H4 (cell line): ENCODE measurements around the gene LCN1. TPM values are rescaled to one million over a fixed set of nuclear protein-coding genes. Genes with fewer than 3 reads are reported as not detected.

Source experiments
- DNase-seq: peaks from one replicate; pipeline ENCODE4 v3.0.0-alpha.2; 2015; ENCODE audit warnings: low spot score
- total RNA-seq: library from RNA; depleted of rRNA; stranded (reverse); fragments of >200 nt; shearing (Covaris generic); gene quantifications from 2 replicates; pipeline ENCODE4 v1.2.3, GENCODE V29; 2014; rRNA removed

Gene LCN1
- total RNA-seq, 1 experiment from 2014 or later, result not detected

GRCh38 chr9:135566552-135566951 is 45.3 kb downstream of the LCN1 start:
- DNase-seq, result no peak

GRCh38 chr9:135567311-135567710 is 46.1 kb downstream of the LCN1 start:
- no peak for DNase-seq

DNA sequence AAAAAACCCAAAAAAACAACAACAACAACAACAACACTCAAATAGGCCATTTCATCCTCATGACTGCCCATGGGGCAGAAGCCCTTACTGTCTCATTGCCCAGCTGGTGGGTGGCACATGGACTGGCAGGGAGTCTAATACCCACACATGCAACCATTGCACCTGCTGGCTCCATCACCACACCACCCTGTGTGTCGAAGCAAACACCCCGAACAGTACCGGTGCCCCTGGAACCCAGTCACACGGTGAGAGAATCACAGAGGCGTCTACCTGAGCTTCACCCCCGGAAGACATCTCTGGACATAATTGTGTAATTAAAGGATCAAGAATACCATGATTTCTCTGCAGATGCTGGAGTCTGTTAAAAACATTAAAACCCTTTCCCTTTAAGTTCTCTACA is 46.8 kb downstream of the LCN1 start:
- DNase-seq, result no peak

- no peak for DNase-seq
These were observed 49.2 kb downstream of the LCN1 start for GRCh38 chr9:135570456-135570855.

- no peak for DNase-seq
These were observed 51.0 kb downstream of the LCN1 start for GRCh38 chr9:135572233-135572632.

DNA sequence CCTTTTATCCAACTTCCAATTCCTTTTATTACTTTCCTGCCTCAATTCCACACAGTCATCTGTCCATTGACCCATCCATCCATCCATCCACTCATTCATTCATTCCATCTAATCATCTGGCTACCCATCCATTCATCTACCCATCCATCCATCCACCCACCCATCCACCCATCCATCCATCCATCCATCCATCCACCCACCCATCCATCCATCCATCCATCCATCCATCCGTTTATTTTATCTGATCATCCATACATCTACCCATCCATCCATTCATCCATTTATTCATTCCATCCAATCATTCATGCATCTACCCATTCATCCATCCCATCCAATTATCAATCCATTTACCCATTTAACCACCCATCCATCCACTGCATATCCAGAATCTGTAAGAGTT is 51.9 kb downstream of the LCN1 start:
- DNase-seq, result no peak

DNA sequence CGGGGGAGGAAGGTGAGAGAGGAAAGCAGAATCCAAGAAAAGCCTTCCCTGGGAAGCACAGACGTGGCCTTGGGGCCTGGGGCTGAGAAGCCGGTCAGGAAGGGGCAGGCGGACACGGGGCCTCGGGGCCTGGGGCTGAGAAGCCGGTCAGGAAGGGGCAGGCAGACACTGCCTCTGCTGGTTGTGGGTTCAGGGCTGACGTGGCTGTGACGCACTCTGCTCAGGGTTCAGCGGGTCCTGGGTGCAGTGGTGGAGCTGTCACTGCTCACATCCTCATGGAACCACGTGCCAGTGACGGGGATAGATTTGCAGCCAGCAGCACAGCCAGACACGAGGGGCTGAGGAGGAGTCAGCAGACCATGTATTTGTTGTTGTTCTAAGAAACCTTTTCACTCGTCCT is 53.1 kb downstream of the LCN1 start:
- DNase-seq, result no peak

DNA sequence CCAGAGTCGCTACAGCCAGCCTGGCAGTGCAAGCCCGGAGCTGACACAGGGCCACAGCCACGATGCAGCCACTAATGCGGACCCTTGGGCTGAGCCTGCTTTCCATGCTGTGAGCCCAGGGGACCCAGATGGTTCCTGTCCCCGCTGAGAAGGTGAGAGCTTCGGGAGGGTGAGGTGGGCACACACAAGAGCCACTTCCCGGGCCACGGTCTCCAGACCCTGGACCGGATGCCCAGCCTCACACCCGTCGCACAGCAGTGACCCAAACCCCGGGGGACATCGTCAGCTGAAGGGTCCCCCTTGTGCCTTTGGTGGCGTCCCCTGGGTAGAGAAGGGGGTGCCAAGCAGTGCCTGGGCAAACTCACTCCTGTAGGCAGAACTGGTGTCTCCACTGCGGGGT is 53.7 kb downstream of the LCN1 start:
- no peak for DNase-seq

Other genes starting within 250 kb of the LCN1 start
- 9.2 and 10.3 TPM in 2 replicates for gene PPP1R26, start 41.7 kb upstream of the LCN1 start, total RNA-seq
- gene MRPS2, start 20.8 kb upstream of the LCN1 start, total RNA-seq, result 30.3 and 34.6 TPM in 2 replicates
- gene OBP2A, start 24.7 kb downstream of the LCN1 start, total RNA-seq, result not detected in 2 replicates
- 2.6 TPM in 1 of 2 replicates, not detected in the other for gene PAEP, start 40.3 kb downstream of the LCN1 start, total RNA-seq
- gene GLT6D1, start 118.1 kb downstream of the LCN1 start, total RNA-seq, result not detected in 2 replicates
- not detected in 2 replicates for gene LCN9, start 141.9 kb downstream of the LCN1 start, total RNA-seq
- not detected in 2 replicates for gene SOHLH1, start 178.0 kb downstream of the LCN1 start, total RNA-seq
- not detected in 2 replicates for gene KCNT1, start 180.7 kb downstream of the LCN1 start, total RNA-seq